Renal pelvis (tissue), 4 donors: Measurements from ENCODE around the gene JAZF1. TPM values are rescaled to one million over a fixed set of nuclear protein-coding genes. Genes with fewer than 3 reads are reported as not detected.

Experiments used
- DNase-seq: peaks from one replicate; pipeline ENCODE4 v3.0.0-alpha.2; 2013
- polyA plus RNA-seq, 3 donors: library from polyadenylated mRNA; unstranded; fragments of 120-200 nt; gene quantifications; one replicate each; pipeline ENCODE4 v1.2.1, GENCODE V29; 2013; ENCODE audit not compliant: insufficient read length in 3 of 3

JAZF1 gene
- polyA plus RNA-seq, 3 donors: 9.9 to 11.0 (median 10.9) TPM

DNA sequence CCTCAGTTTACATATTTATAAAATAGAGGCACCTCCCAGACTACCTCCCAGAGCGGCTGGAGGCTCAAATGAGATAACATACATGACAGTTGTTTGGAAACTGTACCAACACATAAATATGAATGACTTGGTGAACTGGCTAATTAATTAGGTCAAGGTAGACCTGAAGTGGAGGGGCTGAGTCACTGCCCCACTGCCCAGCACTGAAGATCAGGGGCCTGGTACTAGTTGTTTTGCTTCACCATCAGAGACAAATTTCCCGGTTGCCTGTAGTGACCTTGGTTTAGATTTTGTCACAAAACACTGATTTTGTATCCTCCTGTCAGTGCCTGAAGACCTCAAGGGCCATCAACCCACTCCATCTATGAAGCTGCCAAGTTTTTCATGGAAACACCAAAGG, 41.8 kb downstream of the JAZF1 start:
- DNase-seq: no peak

DNA sequence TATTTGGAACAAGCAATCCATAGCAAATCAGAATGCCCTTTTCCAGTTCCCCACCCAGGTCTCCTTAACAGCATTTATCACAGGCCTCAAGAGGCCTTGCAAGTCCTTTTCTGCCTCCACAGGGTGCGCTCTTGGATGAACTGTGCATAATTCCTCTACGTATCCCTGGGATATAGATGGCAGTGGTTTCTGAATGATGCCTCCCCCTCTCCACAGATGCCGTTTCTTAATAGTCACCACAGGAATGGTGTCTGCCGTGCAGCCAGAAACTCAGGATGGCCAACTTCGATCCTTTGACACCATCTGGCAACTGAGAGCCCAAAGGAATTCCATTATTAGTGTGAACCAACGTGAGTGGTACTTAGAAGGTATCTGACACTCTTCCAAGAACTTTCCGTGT, 43.1 kb downstream of the JAZF1 start:
- DNase-seq: no peak

DNA sequence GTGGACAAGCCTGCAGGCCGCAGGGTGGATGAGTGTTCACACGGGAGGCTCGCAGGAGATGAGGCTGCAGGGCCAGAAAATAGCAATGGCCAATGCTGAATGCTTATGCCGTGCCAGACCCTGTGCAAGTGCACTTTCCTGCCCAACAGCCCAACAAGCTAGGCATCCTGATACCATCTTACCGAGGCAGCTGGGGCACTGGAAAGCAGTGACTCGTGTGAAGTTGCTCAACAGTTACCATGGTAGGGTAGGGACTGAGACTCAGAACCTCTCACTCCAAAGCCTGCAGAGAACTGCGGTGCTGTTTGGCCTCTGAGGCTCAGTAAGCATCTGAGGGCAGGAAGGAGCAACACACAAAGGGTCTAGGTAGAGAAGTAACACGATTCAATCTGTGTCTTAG, 43.7 kb downstream of the JAZF1 start:
- no peak for DNase-seq

DNA sequence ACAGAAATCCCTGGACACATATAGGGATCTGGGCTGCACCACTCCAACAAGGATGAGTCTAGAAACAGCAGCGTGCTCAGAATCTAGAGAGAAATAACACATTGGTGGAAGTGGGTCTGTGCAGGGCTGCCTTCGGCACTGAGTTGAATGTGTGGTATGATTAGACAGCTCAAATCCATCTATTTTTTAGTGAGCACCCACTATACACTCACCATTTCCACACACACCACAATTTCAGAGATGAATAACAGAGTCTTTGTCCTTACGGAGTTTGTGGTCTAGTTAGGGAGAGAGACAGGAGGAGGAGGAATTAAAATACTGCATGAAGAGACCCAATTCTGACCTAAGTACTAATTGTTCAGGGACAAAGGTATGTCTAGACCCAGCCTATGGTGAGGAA, 44.2 kb downstream of the JAZF1 start:
- no peak for DNase-seq

DNA sequence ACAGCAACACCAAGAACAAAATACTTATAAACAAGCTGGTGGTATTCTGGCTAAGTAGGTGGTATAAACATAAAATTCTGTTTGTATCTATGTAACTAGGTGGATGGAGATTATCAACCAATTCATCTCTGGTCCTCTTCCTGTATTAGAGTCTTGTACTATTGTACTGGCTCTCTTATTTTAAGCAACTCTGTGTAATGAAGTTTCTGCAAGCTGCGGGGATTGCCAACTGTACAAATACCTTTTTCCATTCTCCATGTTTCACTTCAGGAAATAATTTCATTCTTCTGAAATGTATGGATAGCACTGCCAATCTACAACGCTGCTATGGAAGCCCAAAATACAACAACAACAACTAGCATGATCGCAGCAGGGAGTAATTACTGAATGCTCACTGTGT, 44.8 kb downstream of the JAZF1 start:
- no peak for DNase-seq

DNA sequence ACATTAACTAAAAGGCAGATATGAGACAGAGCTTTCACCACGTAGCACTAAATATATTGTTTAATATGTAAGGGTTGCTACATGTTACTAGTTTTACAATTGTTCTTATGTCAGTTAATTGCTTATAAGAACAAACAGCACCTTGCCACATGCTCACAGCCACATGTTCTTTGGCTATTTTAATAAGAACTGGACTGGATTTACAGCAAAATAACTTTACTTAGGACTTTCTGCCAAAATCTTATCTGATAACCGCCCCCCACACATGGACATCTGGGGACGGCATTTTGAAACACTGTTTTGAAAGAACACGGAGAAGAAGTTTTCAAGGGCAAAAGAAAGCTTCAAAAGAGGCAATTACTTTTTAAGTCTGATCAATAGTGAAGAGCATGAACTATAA, 45.3 kb downstream of the JAZF1 start:
- no peak for DNase-seq

DNA sequence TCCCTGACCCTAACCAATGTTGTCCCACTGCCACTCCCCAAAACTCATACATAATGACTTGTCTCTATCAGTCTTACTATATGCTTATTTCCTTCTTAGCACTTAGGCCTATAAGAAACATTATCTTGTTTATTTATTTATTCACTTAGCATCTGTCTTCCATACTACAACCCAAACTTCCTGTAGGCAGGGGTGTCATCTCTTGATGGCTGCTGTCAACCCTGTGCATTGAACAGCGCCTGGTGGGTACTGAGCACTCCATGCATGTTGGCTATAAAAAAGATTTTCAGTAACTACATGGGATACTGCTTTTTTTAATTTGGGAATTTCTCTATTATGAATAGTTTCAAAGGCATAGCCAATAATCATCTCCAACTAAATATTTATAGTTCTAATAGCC, 46.7 kb downstream of the JAZF1 start:
- no peak for DNase-seq

DNA sequence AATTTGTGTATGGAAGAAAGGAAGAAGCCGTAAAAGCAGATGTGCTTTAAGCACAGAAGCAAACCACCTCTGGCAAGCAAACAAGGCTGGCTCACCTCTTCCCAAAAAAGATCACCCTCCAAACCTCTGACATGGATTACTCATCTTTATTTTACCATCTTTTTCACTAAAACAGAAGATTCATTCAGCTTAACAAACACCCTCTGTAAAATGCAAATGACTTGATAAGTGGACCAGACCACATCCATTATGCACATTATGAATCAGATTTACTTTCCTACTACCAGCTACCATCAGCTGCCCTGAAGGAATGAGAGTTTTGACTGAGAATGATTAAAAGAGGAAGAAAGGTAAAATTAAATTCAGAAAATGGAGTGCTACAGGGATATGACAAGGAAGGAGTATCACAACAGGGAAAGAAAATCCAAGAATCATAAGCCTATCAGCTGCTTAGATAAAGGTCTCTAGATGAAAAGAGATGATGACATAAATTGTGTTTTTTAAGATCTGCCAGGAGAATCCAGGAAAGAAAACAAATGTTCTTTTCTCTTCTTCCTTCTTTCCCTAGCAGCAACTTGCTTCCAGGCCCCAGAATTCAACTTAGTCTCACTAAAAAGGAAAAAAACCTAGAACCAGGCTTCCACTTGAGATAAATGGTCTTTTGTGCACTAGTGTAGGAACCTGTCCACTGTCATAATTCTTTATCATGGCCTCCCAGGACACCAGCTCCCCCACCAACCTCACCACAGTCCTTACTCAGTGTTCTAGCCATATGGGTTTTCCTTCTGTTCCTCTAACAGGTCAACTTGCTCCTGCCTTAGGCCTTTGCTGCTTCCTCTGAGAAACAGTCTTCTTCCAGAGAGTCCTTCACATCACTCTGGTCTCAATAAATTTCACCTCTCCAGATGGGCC, 47.4 kb downstream of the JAZF1 start:
- no peak for DNase-seq

DNA sequence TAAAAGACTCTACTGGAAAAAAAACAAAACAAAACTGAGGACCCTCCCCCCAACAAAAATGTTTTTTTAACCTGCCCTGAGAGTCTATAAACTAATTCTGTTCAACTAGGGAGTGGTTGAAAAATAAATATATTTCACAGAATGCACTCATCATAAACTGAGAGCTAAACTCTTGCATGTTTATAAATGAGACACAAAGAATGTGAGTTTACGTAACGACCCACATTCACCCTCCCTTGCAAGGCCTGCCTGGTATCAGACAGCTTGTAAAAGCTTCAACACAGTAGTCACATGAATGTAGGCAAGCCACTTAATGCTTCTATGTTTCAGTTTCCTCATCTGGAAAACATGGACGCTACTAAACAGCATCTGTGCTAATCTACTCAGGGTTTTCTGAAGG, 50.3 kb downstream of the JAZF1 start:
- DNase-seq: no peak

DNA sequence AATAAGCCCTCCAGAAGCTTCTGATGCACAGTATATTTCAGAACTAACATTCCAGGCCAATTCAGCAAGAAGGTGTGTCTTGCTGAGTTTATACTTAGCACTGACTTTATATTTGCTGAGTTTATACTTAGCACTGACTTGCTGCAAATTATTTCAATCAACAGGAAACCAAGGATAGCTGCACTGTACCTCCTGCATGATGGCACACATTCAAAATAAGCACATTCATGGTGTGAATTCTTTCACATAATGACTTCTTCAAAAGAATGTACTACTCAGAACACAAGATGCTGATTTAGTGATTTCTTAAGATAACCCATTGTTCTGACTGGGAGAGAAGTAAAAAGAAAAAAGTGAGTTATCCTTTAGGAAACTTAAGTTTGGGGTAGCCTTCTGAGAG, 52.0 kb downstream of the JAZF1 start:
- no peak for DNase-seq

DNA sequence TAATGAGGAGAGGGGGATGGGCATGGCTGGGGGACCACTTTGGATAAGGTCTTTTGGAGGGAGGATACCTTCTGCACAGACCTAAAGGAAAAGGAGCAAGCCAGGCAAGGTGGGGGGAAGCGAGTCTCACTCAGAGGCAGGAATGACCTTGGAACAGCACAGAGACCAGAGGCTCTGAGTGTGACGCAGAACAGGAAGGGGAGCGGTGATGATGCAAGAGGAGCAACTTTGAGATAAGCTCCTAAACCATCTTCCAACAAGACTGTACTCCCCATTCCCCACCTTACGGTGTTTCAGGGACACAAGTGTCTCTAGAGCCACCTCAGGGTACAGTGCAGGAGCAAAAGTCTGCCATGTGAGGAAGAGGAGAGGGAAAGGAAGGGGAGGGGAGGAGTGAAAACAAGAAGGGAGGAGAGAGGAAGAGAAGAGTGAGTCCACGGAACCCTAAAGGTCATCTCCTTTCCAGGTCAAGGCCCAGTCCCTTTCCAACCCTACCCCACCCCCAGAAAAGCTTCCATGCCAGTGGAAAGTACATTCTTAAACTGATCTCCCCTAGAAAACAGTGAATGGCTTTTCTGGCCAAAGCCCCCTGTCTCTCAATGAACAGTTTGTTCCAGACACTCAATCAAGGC, 54.1 kb downstream of the JAZF1 start:
- no peak for DNase-seq

DNA sequence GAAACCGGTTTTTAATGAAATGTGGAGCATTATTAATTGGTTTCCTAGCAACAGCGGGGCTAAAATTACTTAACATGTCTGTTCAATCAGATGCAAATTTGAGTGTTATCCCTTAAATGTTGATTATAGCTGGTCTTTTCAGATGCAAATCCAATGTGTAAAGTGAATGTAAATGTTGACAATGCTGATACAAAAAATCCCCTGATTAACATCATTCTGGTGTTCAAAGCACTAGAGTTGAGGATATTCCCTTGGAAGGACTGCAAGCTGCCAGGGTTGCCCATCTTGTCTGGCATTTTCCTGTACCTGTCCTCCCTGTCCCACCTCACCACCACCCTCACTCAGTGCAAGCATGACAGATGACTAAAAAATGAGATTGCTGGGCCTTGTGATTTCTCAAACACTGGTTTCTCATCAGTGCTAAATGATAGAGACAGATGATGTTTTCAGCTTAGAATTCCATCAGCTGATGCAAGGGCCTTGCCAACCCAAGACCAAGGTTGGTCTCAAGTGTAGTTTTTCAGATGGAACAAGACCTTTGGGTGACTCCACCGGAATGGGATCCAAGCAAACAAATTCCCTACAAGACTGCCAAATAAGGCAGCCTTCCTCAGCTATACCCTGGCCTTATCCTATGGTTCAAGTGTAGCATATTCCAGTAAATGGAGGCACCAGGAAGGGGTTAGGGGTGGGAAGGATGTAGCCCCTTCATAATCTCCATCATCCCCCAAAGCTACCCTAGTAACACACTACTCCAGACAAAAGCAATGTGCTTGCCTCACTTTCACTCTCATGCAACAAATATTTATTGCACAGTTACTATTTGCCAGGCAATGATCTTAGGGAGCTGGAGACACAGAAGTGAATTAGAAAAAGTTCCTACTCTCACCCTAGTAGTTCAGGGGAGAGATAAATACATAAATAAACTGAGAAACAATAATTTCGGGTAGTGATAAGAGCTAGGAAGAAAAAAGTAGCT, 54.9 kb downstream of the JAZF1 start:
- no peak for DNase-seq

DNA sequence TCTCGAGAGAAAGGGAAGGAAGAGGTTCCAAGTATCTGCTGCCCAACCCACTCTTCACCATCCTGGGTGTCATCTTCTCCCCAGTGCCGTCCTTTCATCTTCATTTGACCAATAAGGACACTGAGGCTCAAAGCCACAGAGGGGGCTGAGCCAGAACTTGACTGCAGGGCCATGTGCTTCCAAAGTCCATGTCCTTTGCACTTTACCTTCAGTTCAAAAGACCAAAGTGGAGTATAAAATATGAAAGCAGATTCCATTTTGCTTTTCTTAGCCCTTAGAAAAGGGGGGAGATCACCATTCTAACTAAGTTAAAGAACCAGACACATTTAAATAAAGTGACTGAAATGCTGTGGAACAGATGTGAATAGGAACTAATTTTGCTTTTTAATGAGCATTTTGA, 56.2 kb downstream of the JAZF1 start:
- no peak for DNase-seq

DNA sequence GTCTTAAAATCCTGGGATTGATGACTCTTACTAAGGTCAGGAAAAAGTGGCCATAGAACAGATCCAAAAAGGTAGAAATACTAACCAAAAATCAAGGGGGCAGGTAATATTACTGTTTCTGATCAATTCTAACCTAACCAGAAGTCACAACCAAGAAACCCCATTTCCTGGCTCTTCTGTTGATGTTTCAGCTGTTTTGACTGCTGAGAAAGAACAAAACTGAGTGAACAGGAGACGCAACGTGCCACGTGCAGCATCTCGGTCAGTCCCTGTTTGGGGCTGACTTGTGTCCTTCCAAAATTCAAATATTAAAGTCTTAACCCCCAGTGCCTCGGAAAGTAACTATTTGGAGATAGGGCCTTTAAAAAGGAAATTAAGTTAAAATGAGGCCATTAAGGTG, 56.8 kb downstream of the JAZF1 start:
- DNase-seq: no peak

DNA sequence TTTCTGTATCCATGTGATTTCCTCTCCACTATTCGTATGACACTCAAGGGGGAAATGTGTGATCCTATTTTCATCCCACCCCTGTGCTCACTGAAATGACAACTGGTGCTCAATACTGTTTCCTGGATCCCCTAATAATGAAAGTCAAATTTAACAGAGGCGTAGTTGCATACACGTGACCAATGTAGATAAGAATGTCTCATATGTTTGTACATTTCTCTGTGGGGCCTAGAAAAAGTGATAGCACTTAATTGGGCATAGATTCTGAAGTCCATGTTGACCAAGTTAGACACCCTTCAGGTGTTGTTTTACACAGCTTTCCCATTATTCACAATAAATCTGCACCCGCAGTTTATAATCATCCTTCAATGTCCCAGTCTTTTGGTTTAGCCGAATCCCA, 59.1 kb downstream of the JAZF1 start:
- DNase-seq: no peak

DNA sequence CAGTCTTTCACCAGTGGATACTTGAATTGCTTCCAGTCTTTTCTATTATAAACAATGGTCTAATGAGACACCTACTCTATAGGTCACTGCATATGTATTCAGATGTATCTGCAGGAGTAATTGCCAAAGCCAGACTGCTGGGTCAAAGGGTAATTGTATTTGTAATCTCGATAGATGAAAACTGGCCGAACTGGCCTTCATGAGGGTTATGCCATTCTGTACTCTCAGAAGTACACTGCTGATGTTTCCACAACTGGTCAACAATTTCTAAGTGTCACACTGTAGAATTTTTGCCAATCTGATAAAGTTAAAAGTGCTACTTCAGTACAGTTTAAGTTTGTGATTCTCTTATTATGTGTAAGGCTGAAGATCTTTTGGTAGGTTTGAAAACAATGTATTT, 64.6 kb downstream of the JAZF1 start:
- no peak for DNase-seq

DNA sequence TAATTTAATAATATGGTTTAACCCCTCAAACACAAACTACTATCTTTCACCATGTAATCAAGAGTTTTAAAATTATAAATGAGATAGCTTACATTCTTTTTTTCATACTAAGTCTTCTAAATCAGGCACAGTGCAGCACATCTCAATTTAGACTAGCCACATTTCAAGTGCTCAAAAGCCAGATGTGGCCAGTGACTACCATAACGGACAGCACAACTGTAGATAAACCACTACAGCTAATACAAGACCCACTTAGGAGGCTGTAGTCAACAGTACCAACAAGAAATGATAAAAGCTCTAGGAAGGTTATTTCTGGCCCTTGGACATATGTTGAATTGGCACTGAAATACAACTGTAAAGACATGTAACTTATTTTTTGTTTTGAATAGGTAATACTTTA, 65.3 kb downstream of the JAZF1 start:
- DNase-seq: no peak

DNA sequence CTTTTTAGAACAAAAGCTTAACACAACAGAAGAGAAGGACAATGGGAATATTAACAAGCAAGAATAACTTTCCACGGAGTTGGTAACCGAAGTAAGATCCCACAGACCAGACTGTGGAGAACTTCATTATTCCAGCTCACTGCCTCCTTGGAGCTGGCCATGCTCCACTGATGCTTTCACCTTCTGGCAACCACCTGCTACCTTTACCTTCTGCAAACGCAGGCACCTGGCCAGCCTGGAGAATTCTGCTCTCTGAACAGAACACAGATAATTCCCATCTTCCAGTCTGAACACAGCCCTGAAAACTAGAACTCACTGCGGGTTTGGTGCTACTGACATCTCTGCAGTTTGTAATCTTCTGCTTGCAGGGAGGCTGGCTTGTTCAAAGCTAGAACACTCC, 66.5 kb downstream of the JAZF1 start:
- no peak for DNase-seq

DNA sequence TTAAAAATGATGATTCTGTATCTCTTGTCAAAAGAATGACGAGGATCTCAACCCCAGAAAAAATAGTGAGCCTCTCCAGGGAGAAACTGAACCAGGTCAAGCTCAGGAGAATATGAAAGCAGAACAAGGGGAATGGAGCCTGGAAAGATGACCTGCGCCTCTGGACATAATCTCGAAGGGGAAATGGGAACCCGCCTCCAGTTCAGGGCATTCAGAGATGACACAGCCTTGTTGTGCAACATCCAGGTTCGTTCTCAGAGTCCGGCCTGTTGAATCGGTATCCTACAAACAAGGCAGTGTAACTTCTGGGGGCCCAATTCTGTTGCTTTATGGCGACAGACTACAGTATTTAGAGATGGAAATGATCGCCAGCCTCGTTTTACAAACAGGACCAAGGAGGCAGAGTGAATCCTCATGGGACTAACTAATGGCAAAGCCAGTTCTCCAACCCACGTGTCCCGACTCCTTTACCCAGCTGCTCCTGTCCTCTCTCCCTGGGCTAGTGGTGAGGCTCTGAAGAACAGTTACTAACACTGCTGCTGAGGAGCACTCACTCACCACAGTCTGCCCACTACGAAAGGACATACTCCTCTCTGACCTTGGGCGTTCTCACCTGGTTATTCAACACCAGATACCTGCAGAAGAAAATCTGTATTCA, 67.6 kb downstream of the JAZF1 start:
- DNase-seq: no peak

DNA sequence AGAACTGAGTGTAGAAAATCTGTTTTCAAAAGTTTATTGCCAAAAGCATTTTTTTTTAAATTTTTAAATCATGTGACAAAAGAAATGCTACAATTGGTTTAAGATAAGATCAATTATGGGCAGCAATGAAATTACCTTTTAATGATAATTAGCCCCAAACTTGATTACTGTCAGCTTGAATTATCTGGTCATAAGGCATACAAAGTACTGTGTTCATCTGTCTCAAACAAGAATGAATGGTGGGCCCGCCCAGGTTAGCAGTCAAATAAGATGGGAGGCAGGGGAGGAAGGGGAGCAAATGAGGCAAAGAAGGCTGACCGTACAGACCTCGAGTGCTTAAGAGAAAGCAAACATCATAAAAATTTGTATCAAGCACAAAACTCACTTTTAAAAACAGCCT, 68.1 kb downstream of the JAZF1 start:
- DNase-seq: no peak

DNA sequence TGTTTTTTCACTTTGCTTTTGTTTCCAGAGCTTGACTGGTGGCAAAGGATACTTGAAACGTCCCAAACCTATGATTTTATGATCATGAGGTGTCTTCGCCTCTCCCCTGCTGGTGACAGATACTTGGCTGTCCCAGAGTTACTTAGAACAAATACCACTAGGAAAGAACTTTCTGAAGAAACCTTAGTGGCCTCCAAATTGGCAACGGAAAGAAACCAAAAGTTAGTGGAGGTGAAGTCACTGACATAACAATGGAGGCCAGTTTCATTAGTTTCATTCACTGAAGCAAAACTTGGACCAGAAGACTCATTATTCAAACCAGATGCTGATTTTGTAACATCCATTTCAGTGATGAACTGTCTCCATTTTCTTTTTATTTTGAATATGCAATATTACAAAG, 68.6 kb downstream of the JAZF1 start:
- DNase-seq: no peak

DNA sequence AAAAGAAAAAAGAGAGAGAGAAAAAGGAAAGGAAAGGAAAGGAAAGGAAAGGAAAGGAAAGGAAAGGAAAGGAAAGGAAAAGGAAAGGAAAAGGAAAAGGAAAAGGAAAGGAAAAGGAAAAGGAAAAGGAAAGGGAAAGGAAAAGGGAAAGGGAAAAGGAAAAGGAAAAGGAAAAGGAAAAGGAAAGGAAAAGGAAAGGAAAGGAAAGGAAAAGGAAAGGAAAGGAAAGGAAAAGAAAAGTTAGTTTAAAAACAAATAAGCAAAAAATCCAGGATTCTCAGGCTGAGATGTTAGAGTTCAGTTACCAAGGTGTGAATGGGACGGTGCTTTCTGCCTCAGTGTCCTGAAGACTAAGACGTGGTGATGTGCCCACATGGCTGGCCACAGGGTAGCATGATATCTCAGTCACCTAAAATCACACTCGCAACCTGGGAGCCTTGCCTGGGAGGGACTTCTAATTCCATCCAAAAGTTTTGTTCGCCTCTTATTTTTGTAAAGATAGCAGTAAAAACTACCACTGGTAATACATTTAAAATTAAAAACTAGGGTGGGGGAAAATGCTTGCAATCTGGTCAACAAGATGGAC, 70.1 kb downstream of the JAZF1 start:
- no peak for DNase-seq
